ENCODE measurements around the gene CNTNAP1.
A peak's percentile ranks its signal among the peaks of the same experiment; 100 is the strongest.

CNTNAP1 gene

DNA sequence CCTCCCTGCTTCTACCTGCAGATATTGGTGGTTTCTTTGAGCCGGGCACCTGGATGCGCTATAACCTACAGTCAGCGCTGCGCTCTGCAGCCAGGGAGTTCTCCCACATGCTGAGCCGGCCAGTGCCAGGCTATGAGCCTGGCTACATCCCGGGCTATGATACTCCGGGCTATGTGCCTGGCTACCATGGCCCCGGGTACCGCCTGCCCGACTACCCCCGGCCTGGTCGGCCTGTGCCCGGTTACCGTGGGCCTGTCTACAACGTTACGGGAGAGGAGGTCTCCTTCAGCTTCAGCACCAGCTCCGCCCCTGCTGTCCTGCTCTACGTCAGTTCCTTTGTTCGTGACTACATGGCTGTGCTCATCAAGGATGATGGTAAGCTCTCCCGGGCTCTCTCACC, 13.2 kb downstream of the CNTNAP1 start:
- H3K4me3 ChIP-seq (ENCODE audit: low read depth, low read length): no peak overlapping the region
- TF ChIP-seq, protein P1, sequence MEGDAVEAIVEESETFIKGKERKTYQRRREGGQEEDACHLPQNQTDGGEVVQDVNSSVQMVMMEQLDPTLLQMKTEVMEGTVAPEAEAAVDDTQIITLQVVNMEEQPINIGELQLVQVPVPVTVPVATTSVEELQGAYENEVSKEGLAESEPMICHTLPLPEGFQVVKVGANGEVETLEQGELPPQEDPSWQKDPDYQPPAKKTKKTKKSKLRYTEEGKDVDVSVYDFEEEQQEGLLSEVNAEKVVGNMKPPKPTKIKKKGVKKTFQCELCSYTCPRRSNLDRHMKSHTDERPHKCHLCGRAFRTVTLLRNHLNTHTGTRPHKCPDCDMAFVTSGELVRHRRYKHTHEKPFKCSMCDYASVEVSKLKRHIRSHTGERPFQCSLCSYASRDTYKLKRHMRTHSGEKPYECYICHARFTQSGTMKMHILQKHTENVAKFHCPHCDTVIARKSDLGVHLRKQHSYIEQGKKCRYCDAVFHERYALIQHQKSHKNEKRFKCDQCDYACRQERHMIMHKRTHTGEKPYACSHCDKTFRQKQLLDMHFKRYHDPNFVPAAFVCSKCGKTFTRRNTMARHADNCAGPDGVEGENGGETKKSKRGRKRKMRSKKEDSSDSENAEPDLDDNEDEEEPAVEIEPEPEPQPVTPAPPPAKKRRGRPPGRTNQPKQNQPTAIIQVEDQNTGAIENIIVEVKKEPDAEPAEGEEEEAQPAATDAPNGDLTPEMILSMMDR (IDR thresholded peaks at IDR 0.05; ENCODE audit: insufficient read depth, low read depth, low read length, missing control alignments): no peak
- DNase-seq (ENCODE audit: low read depth): no peak

DNA sequence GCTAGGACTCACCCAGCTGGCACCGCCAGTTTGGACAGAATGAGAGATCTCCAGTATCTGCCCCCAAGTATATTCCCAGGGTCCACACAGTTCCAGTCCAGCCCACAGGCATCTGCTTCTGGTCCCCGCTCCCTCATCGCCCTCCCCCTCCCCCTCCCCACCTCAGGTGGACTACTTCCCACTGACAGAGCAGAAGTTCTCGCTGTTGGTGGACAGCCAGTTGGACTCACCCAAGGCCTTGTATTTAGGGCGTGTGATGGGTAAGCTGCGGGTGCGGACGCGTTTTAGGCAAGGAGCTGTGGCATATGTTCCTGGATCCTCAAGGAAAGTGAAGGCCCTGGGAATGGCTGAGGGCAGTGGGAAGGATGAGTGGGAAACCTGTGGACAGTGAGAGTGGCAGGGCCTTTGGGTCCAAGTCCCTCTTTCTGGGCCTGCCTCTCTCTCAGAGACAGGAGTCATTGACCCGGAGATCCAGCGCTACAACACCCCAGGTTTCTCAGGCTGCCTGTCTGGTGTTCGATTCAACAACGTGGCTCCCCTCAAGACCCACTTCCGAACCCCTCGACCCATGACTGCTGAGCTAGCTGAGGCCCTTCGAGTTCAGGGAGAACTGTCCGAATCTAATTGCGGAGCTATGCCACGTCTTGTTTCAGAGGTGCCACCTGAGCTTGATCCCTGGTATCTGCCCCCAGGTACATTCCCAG, 14.9 kb downstream of the CNTNAP1 start:
- DNase-seq (ENCODE audit: low read depth): no peak
- TF ChIP-seq, protein P1 (IDR thresholded peaks at IDR 0.05; ENCODE audit: insufficient read depth, low read depth, low read length, missing control alignments): no peak
- H3K4me3 ChIP-seq (ENCODE audit: low read depth, low read length): no peak overlapping the region

- DNase-seq (ENCODE audit: low read depth): no peak
- TF ChIP-seq, protein P1 (IDR thresholded peaks at IDR 0.05; ENCODE audit: insufficient read depth, low read depth, low read length, missing control alignments): no peak
- H3K4me3 ChIP-seq (ENCODE audit: low read depth, low read length): no peak overlapping the region
Measured at GRCh38 chr17:42698736-42699414, 16.5 kb downstream of the CNTNAP1 start.

DNA sequence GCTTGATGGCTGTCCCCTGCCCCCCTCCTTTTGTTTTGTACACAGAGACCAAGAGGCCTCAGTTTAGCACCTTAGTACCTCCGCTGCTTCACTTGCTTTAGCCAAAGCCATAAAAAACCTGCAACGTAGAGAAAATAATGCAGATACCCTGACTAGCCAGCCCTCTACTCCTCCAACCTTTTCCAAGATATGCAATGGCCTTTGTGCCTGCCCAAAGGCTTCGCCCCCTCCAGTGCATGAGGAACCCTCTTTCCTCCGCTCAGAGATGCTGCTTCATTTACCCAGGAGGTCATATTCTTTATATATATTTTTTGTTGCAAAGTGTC, 17.0 kb downstream of the CNTNAP1 start:
- H3K4me3 ChIP-seq (ENCODE audit: low read depth, low read length): no peak overlapping the region
- DNase-seq (ENCODE audit: low read depth): no peak
- TF ChIP-seq, protein P1 (IDR thresholded peaks at IDR 0.05; ENCODE audit: insufficient read depth, low read depth, low read length, missing control alignments): no peak

DNA sequence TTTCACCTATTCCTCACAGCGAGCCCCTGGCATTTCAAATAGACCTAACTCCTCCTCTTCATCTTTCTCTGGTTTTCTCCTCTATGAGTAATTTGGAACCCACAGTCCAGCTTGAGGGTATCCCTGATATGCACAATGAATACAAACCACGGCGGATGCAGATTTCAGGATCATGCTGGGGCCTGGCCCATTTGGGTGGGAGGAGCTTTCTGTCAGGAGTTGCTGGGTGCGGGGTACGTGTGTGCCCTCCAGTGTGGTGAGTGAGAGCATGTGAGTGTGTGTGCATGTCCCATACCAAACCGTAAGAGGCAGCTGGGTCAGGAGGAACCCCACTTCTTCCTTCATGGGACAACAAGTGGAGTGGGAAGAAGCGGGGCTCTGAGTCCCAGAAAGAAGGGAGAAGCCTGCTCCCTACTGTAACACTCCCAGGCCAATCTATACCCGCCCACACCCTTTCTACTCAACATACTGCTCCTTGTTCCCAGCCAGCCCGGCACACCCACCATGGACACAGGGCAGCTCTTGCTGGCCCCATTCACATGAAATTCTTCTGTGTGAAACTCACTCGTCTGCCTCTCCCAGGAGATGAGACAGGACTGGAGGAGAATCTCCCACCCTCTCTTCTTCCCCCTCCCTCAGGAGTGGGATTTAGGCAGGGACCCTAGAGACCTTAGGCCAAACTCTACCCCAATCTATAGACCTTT, 18.4 kb downstream of the CNTNAP1 start:
- H3K4me3 ChIP-seq (ENCODE audit: low read depth, low read length): no peak overlapping the region
- TF ChIP-seq, protein P1 (IDR thresholded peaks at IDR 0.05; ENCODE audit: insufficient read depth, low read depth, low read length, missing control alignments): no peak
- no peak for DNase-seq (ENCODE audit: low read depth)

- H3K4me3 ChIP-seq (ENCODE audit: low read depth, low read length): no peak overlapping the region
- TF ChIP-seq, protein P1 (IDR thresholded peaks at IDR 0.05; ENCODE audit: insufficient read depth, low read depth, low read length, missing control alignments): no peak
- DNase-seq (ENCODE audit: low read depth): peak; percentile 44
Measured at GRCh38 chr17:42702446-42702845, 20.1 kb downstream of the CNTNAP1 start.

Data from GM12865 (cell line).